K562 (cell line): ENCODE measurements around the gene AK2. TPM values are rescaled to one million over a fixed set of nuclear protein-coding genes. Genes with fewer than 3 reads are reported as not detected.
A peak's percentile ranks its signal among the peaks of the same experiment; 100 is the strongest.

Experiments
- ATAC-seq: fragments of 200-7000 bp; cut with Tn5 transposase; 3 replicates; pipeline ENCODE4 v1.9.1; 2020; ENCODE audit warnings: moderate library complexity
- Bru-seq: library from RNA; stranded (reverse); fragments of 400-500 nt; gene quantifications from one replicate; lab custom pipeline; 2021; lab: Mats Ljungman, UMichigan
- BruChase-seq, 2 experiments: library from RNA; stranded (reverse); fragments of 400-500 nt; gene quantifications; one replicate each; lab custom pipeline; 2021; lab: Mats Ljungman, UMichigan
- BruUV-seq: library from RNA; stranded (reverse); fragments of 400-500 nt; replicated peaks from 2 replicates; lab custom pipeline; 2021; lab: Mats Ljungman, UMichigan
- CTCF ChIA-PET: fragments of 300-600 bp; formaldehyde crosslinking; extraction: SDS; loops from one replicate; lab custom pipeline; 2021; ENCODE audit warnings: low intra/inter-chr PET ratio; lab: Yijun Ruan, JAX
- POLR2A ChIA-PET: fragments of 300-600, 350-650 bp; sonication (Branson Sonifier 250); formaldehyde crosslinking; extraction: SDS; loops from one replicate; lab custom pipeline; 2021; ENCODE audit warnings: antibody characterized with exemption, inconsistent platforms; lab: Yijun Ruan, JAX
- DNase-seq, 4 experiments: peaks; one replicate each; pipeline versions ENCODE4 v3.0.0 to v3.0.0-alpha.2; 2011 to 2018; ENCODE audit warnings: low spot score in 3 of 4, mixed read lengths in 3 of 4; ENCODE audit errors: extremely low read depth in 1 of 4
- FAIRE-seq: peaks from 2 replicates; lab custom pipeline; 2011; peaks lifted over from hg19 to GRCh38; lab: Jason Lieb, UNC
- H2AFZ ChIP-seq: 2 replicates; pipeline ENCODE4 v1.6.0; 2011; ENCODE audit warnings: low read depth, low read length, control low read depth, inconsistent platforms
- H3K27ac ChIP-seq: fragments of 200-600 bp; 3 replicates; pipeline ENCODE4 v1.8.0; 2011; ENCODE audit warnings: low read depth, mild to moderate bottlenecking, control low read depth, inconsistent platforms, low read length, moderate library complexity, mixed read lengths; ENCODE audit errors: extremely low read depth
- H3K27me3 ChIP-seq, 2 experiments: fragments of 300-600 bp in 1 of 2; 2 replicates in 1 of 2; 3 replicates in 1 of 2; pipeline versions ENCODE4 v1.6.0 to v1.8.0; 2011; ENCODE audit warnings: inconsistent platforms in 2 of 2, low read length in 2 of 2, mild to moderate bottlenecking in 1 of 2, mixed read lengths in 1 of 2, moderate library complexity in 1 of 2; ENCODE audit not compliant: control insufficient read depth in 2 of 2, insufficient read depth in 2 of 2
- H3K36me3 ChIP-seq: fragments of 300-600 bp; 3 replicates; pipeline ENCODE4 v1.8.0; 2011; ENCODE audit warnings: mild to moderate bottlenecking, low read length, inconsistent platforms; ENCODE audit not compliant: control insufficient read depth, insufficient read depth
- H3K4me1 ChIP-seq, 2 experiments: fragments of 200-600 bp in 1 of 2; replicated peaks in 1 of 2; 2 replicates in 1 of 2; 3 replicates in 1 of 2; pipeline versions ENCODE4 v1.5.1 to v1.8.0; 2011; ENCODE audit warnings: inconsistent platforms in 2 of 2, low read length in 2 of 2, mild to moderate bottlenecking in 1 of 2, mixed read lengths in 1 of 2, moderate library complexity in 1 of 2; ENCODE audit not compliant: control insufficient read depth in 2 of 2, insufficient read depth in 2 of 2
- H3K4me2 ChIP-seq: 2 replicates; pipeline ENCODE4 v1.6.1; 2011; ENCODE audit warnings: low read length, control low read depth, inconsistent platforms, mixed read lengths; ENCODE audit not compliant: insufficient read depth
- H3K4me3 ChIP-seq: fragments of 200-600 bp; sonication (generic), shearing (Covaris generic); 2 replicates; pipeline ENCODE4 v1.5.1; 2016; ENCODE audit warnings: control low read depth, inconsistent platforms
- H3K79me2 ChIP-seq: fragments of 200-600 bp; 3 replicates; pipeline ENCODE4 v1.8.0; 2011; ENCODE audit warnings: low read length, inconsistent platforms; ENCODE audit not compliant: control insufficient read depth, insufficient read depth
- H3K9ac ChIP-seq, 2 experiments: 2 replicates each; pipeline versions ENCODE4 v1.6.0 to v1.6.1; 2011; ENCODE audit warnings: low read depth in 2 of 2, low read length in 2 of 2, control low read depth in 1 of 2, inconsistent platforms in 1 of 2, mild to moderate bottlenecking in 1 of 2, mixed read lengths in 1 of 2; ENCODE audit not compliant: insufficient read depth in 1 of 2
- H3K9me1 ChIP-seq: one replicate; pipeline ENCODE4 v1.6.0; 2011; ENCODE audit warnings: inconsistent platforms, mild to moderate bottlenecking, low read length, moderate library complexity; ENCODE audit not compliant: control insufficient read depth, insufficient read depth
- H3K9me3 ChIP-seq: replicated peaks from 2 replicates; pipeline ENCODE4 v1.5.1; 2011; ENCODE audit warnings: low read depth, low read length, inconsistent platforms; ENCODE audit not compliant: control insufficient read depth, insufficient read depth
- H4K20me1 ChIP-seq: replicated peaks from 2 replicates; pipeline ENCODE4 v1.6.1; 2011; ENCODE audit warnings: low read length, inconsistent platforms, mixed read lengths; ENCODE audit not compliant: control insufficient read depth, insufficient read depth
- CBX3 ChIP-seq, 2 experiments: IDR thresholded peaks; 1 replicate in 1 of 2; 2 replicates in 1 of 2; pipeline ENCODE4 v1.6.1; 2012; ENCODE audit warnings: inconsistent platforms in 2 of 2, low read length in 2 of 2, borderline replicate concordance in 1 of 2, control low read depth in 1 of 2
- ETS2 ChIP-seq: IDR thresholded peaks from 2 replicates; pipeline ENCODE4 v1.6.1; 2016; ENCODE audit warnings: borderline replicate concordance, missing genetic modification characterization, mild to moderate bottlenecking, moderate library complexity, missing compliant biosample characterization; ENCODE audit not compliant: poor library complexity, severe bottlenecking
- JUN ChIP-seq, 2 experiments: sonication (generic) in 1 of 2; formaldehyde crosslinking in 1 of 2; IDR thresholded peaks; 2 replicates each; pipeline versions ENCODE4 v1.6.1 to v1.8.0; 2012 to 2022; ENCODE audit warnings: borderline replicate concordance in 2 of 2, mild to moderate bottlenecking in 2 of 2, improper control_type of control experiment in 1 of 2, low read depth in 1 of 2, low read length in 1 of 2, missing genetic modification reagents in 1 of 2
- NR2F6 ChIP-seq: fragments of 450-650 bp; formaldehyde crosslinking; IDR thresholded peaks from 2 replicates; pipeline ENCODE4 v1.4.0; 2020; ENCODE audit warnings: mild to moderate bottlenecking
- NUFIP1 ChIP-seq: fragments of 450-650 bp; IDR thresholded peaks from 2 replicates; pipeline ENCODE4 v1.6.1; 2018; ENCODE audit not compliant: partially characterized antibody
- PTTG1 ChIP-seq: fragments of 450-650 bp; IDR thresholded peaks from 2 replicates; pipeline ENCODE4 v1.6.1; 2016; ENCODE audit warnings: low read depth, mild to moderate bottlenecking, missing genetic modification characterization, missing compliant biosample characterization
- TAL1 ChIP-seq: fragments of 450-650 bp; IDR thresholded peaks from 2 replicates; pipeline ENCODE4 v1.6.1; 2016; ENCODE audit warnings: mild to moderate bottlenecking
- ZNF41 ChIP-seq: fragments of 250-450 bp; sonication (Bioruptor Pico); conservative IDR thresholded peaks from 2 replicates; pipeline ENCODE4 v1.4.0; 2020; ENCODE audit warnings: mild to moderate bottlenecking
- WGBS: fragments of 100-300 bp; shearing (Covaris generic); methylation state at CpG from one replicate; pipeline ENCODE4 v1.1.6; 2016; ENCODE audit warnings: low coverage, mixed read lengths; ENCODE audit not compliant: insufficient coverage; ENCODE audit errors: missing lambda C conversion rate; 5-methylcytosine and 5-hydroxymethylcytosine counted together
- in situ Hi-C: fragments of 300-500 bp; cut with MboI; formaldehyde crosslinking; loops from 4 replicates; pipeline ENCODE4 v1.15.0; 2018; ENCODE audit warnings: inconsistent platforms, mixed read lengths
- intact Hi-C: fragments of 100-400 bp; cut with micrococcal nuclease; formaldehyde crosslinking; loops from 2 replicates; pipeline ENCODE4 v1.14.2; 2022
- long read RNA-seq, 3 experiments: library from polyadenylated mRNA in 2 of 3; library from RNA in 1 of 3; unstranded in 2 of 3; stranded (forward) in 1 of 3; transcript quantifications; one replicate each; pipeline ENCODE4 v2.0.0, GENCODE V29; 2019 to 2022
- polyA minus RNA-seq, 3 experiments: library from RNA; depleted of rRNA, polyadenylated mRNA; stranded (reverse); fragments of >200 nt; gene quantifications; 2 replicates each; pipeline ENCODE4 v1.2.3, GENCODE V29; 2011
- polyA plus RNA-seq, 8 experiments: library from polyadenylated mRNA; depleted of rRNA in 4 of 8; stranded (reverse) in 5 of 8; unstranded in 3 of 8; fragments of >200 nt; fragmentation: Nextera tagmentation in 2 of 8; fragmentation: Illumina TruSeq in 1 of 8; extraction: Ambion mirVana in 2 of 8; extraction: Trizol in 1 of 8; gene quantifications; 2 replicates each; pipeline versions ENCODE4 v1.2.1 to v1.2.3, GENCODE V29; 2011 to 2014; ENCODE audit warnings: inconsistent platforms in 1 of 8, missing spikeins in 1 of 8
- total RNA-seq, 7 experiments: library from RNA; depleted of rRNA in 6 of 7; stranded (reverse); fragments of >200 nt in 6 of 7; fragmentation: Illumina TruSeq in 2 of 7; extraction: Trizol in 2 of 7; gene quantifications; 2 replicates each; pipeline versions ENCODE4 v1.2.1 to v1.2.3, GENCODE V29; 2011 to 2021; ENCODE audit warnings: low replicate concordance in 1 of 7
- TF ChIP-seq, protein P1 (sequence below): fragments of 250-450 bp; sonication (Bioruptor Pico); IDR thresholded peaks from 2 replicates; pipeline ENCODE4 v1.4.0; 2020; ENCODE audit warnings: mild to moderate bottlenecking

Gene AK2
- 308 and 373 TPM in 2 replicates for total RNA-seq (2011; cell fraction: chromatin; rRNA removed; ENCODE audit: low replicate concordance)
- 190 and 213 TPM in 2 replicates for total RNA-seq (2011; cell fraction: nucleolus; rRNA removed)
- 283 and 338 TPM in 2 replicates for total RNA-seq (2011; cell fraction: nucleoplasm; rRNA removed)
- total RNA-seq (2014; rRNA removed) (349 and 444 TPM in 2 replicates), total RNA-seq (2014; rRNA removed; fragmentation: Illumina TruSeq; extraction: Trizol) (456 and 483 TPM in 2 replicates), total RNA-seq (2015; rRNA removed; fragmentation: Illumina TruSeq; extraction: Trizol) (490 and 510 TPM in 2 replicates), total RNA-seq (2021) (509 and 517 TPM in 2 replicates), polyA plus RNA-seq (2011; rRNA removed) (447 and 549 TPM in 2 replicates), polyA plus RNA-seq (2014; fragmentation: Illumina TruSeq; extraction: Trizol) (802 and 1,050 TPM in 2 replicates), polyA plus RNA-seq (2014; fragmentation: Nextera tagmentation; extraction: Ambion mirVana) (100 to 1,000 TPM; 105 to 140 TPM), polyA plus RNA-seq (2014; rRNA removed) (512 and 577 TPM in 2 replicates), polyA minus RNA-seq (2011; rRNA and poly(A)+ RNA removed) (247 and 258 TPM in 2 replicates), Bru-seq, nascent RNA (percentile 97 among the genes with signal in this experiment), BruChase-seq, experiment 1, labeled RNA remaining after a 2-hour chase (percentile 97 among the genes with signal in this experiment), BruChase-seq, experiment 2, labeled RNA remaining after a 6-hour chase (percentile 96 among the genes with signal in this experiment)
- 383 and 522 TPM in 2 replicates for polyA plus RNA-seq (2011; cell fraction: cytosol; rRNA removed)
- polyA plus RNA-seq (2011; cell fraction: nucleus; rRNA removed), result 310 and 377 TPM in 2 replicates
- 354 and 451 TPM in 2 replicates for polyA plus RNA-seq (2012)
- 169 and 177 TPM in 2 replicates for polyA minus RNA-seq (2011; cell fraction: cytosol; rRNA and poly(A)+ RNA removed)
- 101 and 183 TPM in 2 replicates for polyA minus RNA-seq (2011; cell fraction: nucleus; rRNA and poly(A)+ RNA removed)
- long read RNA-seq, experiment 1, transcript AK2-204 (8 exons, 880 nt), result minor isoform, 21 of 1,797 reads
- long read RNA-seq, experiment 1, transcript AK2-202 (7 exons, 3,586 nt), result major isoform, 1,014 of 1,797 reads
- long read RNA-seq, experiment 1, transcript AK2-206 (5 exons, 811 nt), result minor isoform, 30 of 1,797 reads
- long read RNA-seq, experiment 1, transcript AK2-201 (6 exons, 1,021 nt), result minor isoform, 197 of 1,797 reads
- long read RNA-seq, experiment 1, partial matches to known transcripts, result 63 of 1,797 reads
- long read RNA-seq, experiment 1, other reads (novel, unspliced or antisense), result 419 of 1,797 reads
- long read RNA-seq, experiment 2, transcript AK2-201 (6 exons, 1,021 nt), result minor isoform, 105 of 533 reads
- long read RNA-seq, experiment 2, transcript AK2-202 (7 exons, 3,586 nt), result major isoform, 177 of 533 reads
- long read RNA-seq, experiment 2, transcript AK2-206 (5 exons, 811 nt), result minor isoform, 19 of 533 reads
- long read RNA-seq, experiment 2, transcript AK2-204 (8 exons, 880 nt), result minor isoform, 7 of 533 reads
- long read RNA-seq, experiment 2, partial matches to known transcripts, result 25 of 533 reads
- long read RNA-seq, experiment 2, other reads (novel, unspliced or antisense), result 197 of 533 reads
- long read RNA-seq, experiment 3, transcript AK2-204 (8 exons, 880 nt), result minor isoform, 5 of 624 reads
- long read RNA-seq, experiment 3, transcript AK2-202 (7 exons, 3,586 nt), result major isoform, 393 of 624 reads
- long read RNA-seq, experiment 3, transcript AK2-206 (5 exons, 811 nt), result minor isoform, 30 of 624 reads
- long read RNA-seq, experiment 3, transcript AK2-201 (6 exons, 1,021 nt), result minor isoform, 141 of 624 reads
- long read RNA-seq, experiment 3, partial matches to known transcripts, result 14 of 624 reads
- long read RNA-seq, experiment 3, other reads (novel, unspliced or antisense), result 33 of 624 reads

- in situ Hi-C loops, result no loop called here
- intact Hi-C loops, result no loop called here
- H3K27ac ChIP-seq, result peak within 1 kb of the TSS; percentile 92
- BruUV-seq, result no TSS peak
- ATAC-seq, result peak; percentile 100
- peaks cover 35% of the 10 kb centered on the region for H3K36me3 ChIP-seq
- H3K9ac ChIP-seq, result peak within 1 kb of the TSS; percentile 93 to 94
- POLR2A ChIA-PET, result interaction anchor here (0.7 kb wide), 1 partner anchor 404 kb away, joined by 3 read pairs; no protein-coding TSS in a partner anchor
- H3K4me1 ChIP-seq, result peaks cover 7 to 21% of the 10 kb centered on the region in 2 experiments; a peak in 4 of 5 replicates
- no peaks in the 10 kb centered on the region for H3K27me3 ChIP-seq
- peak; percentile 97 for FAIRE-seq
- peaks cover 7% of the 10 kb centered on the region for H4K20me1 ChIP-seq
- H3K9me1 ChIP-seq, result no peaks in the 10 kb centered on the region
- H3K4me2 ChIP-seq, result peak within 1 kb of the TSS; percentile 97
- peaks cover 55% of the 10 kb centered on the region for H3K79me2 ChIP-seq
- H2AFZ ChIP-seq, result peak within 1 kb of the TSS; percentile 94
- 0 out of 2 replicates have a peak, but pooled peaks cover 4% of the 10 kb centered on the region for H3K9me3 ChIP-seq
- CTCF ChIA-PET, result no interaction called here
- H3K4me3 ChIP-seq, result peak within 1 kb of the TSS; percentile 78
- DNase-seq, result peak; percentile 99 to 100 (median 100)
- 4% methylated on average over 59 of the region's 59 CpGs for WGBS
- no peak for TF ChIP-seq NR2F6 (CRISPR knock-in tag)
- TF ChIP-seq NUFIP1, result no peak
- no peak for TF ChIP-seq ETS2
- TF ChIP-seq, protein P1, sequence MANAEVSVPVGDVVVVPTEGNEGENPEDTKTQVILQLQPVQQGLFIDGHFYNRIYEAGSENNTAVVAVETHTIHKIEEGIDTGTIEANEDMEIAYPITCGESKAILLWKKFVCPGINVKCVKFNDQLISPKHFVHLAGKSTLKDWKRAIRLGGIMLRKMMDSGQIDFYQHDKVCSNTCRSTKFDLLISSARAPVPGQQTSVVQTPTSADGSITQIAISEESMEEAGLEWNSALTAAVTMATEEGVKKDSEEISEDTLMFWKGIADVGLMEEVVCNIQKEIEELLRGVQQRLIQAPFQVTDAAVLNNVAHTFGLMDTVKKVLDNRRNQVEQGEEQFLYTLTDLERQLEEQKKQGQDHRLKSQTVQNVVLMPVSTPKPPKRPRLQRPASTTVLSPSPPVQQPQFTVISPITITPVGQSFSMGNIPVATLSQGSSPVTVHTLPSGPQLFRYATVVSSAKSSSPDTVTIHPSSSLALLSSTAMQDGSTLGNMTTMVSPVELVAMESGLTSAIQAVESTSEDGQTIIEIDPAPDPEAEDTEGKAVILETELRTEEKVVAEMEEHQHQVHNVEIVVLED (CRISPR knock-in tag), result peak; percentile 99
- TF ChIP-seq TAL1, result no peak
- TF ChIP-seq CBX3 (IDR thresholded peaks at IDR 0.05; ENCODE audit: borderline replicate concordance in 1 of 2, low read length in 2 of 2), result peak in 1 of 2 experiments; percentile 98; a peak in 2 of 3 replicates
- peak; percentile 49; the same call in 1 of the 2 replicates for TF ChIP-seq JUN (IDR thresholded peaks at IDR 0.05; ENCODE audit: borderline replicate concordance, low read depth, low read length)
- TF ChIP-seq JUN (CRISPR knock-in tag; IDR thresholded peaks at IDR 0.05; ENCODE audit: borderline replicate concordance), result peak; percentile 35; the same call in 1 of the 2 replicates
- TF ChIP-seq ZNF41, result peak; percentile 63
- no peak for TF ChIP-seq PTTG1
These were observed at the start of gene AK2 for GRCh38 chr1:33036526-33037503. AK2 (minus strand) TSS chr1:33036883; CDS start chr1:33036828, 55 bp downstream.
